ENCODE results near the gene NRL. TPM values are rescaled to one million over a fixed set of nuclear protein-coding genes. Genes with fewer than 3 reads are reported as not detected.

The NRL gene
- total RNA-seq, 1 experiment from 2014 or later = 2.5 TPM

DNA sequence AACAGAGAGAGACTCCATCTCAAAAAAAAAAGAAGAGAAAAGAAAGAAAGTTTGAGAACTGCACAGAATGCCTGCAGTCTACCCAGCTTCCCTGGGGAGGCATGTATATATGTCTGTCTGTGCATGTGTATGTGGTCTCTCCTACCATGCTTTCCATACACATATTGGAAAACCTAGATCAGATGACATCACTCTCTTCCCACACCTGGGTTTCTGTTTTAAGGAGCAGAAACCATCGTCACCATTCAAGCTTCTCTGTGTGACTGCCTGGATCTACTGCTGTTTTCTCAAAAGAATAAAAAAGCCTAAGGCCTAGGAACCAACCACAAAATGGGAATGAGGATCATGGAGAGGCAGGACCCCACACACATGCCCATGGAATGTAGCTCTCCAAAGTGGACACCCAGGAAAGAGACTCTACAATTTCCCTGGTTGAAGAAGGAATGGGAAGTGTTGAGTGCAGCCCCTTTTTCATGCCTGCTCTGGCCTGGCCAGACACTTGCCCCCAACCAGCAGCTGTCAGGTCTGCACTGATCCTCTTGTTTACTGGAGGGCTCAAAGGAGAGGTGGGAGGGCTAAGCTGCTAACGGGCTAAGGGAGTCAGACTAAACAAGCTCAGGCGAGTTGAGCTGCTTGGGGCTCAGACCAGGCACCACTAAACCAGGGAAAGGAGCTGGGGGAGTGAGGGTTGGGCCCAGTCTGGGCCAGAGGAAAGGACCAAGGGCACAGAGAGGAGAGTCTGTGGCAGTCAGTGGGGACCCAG is 28.4 kb downstream of the NRL start:
- Histone ChIP-seq H3K23ac (ENCODE audit: insufficient read length, low read depth, low read length) (no peak overlapping the region), H3K9ac (ENCODE audit: extremely low read depth, insufficient read length, low read length) (no peak overlapping the region), H2BK5ac (ENCODE audit: insufficient read length, low read length) (no peak overlapping the region), H3K9me3 (ENCODE audit: control insufficient read depth, low read depth, low read length) (no peaks in the 10 kb centered on the region), H4K91ac (ENCODE audit: insufficient read length, low read depth, low read length) (no peak overlapping the region), H4K8ac (replicated peaks; ENCODE audit: insufficient read length, low read depth, low read length) (no peak overlapping the region), H3K4me1 (ENCODE audit: insufficient read depth, low read length) (no peaks in the 10 kb centered on the region), H3K4ac (ENCODE audit: low read depth, low read length) (no peak overlapping the region), H2BK20ac (ENCODE audit: low read depth, low read length, poor library complexity, severe bottlenecking) (no peak overlapping the region), H3K79me2 (ENCODE audit: insufficient read depth, low read length) (no peaks in the 10 kb centered on the region), H2AFZ (ENCODE audit: low read length) (no peak overlapping the region), H2BK120ac (ENCODE audit: low read depth, low read length, poor library complexity, severe bottlenecking) (no peak overlapping the region), H4K5ac (ENCODE audit: insufficient read length, low read depth, low read length) (no peak overlapping the region), H2BK12ac (ENCODE audit: insufficient read length, low read depth, low read length) (no peak overlapping the region), H3K27me3 (ENCODE audit: insufficient read depth, low read length) (no peaks in the 10 kb centered on the region; the same call in 1 of the 2 replicates), H3K14ac (ENCODE audit: insufficient read depth, low read length) (no peak overlapping the region; the same call in 1 of the 2 replicates), H2BK15ac (ENCODE audit: low read depth, low read length) (no peak overlapping the region), H3K79me1 (ENCODE audit: insufficient read depth, low read depth, low read length, poor library complexity, severe bottlenecking) (no peaks in the 10 kb centered on the region), H3K18ac (ENCODE audit: insufficient read length, low read depth, low read length) (no peak overlapping the region), H4K20me1 (ENCODE audit: control insufficient read depth, insufficient read depth, insufficient read length) (no peaks in the 10 kb centered on the region), H2AK5ac (ENCODE audit: insufficient read length, low read length) (no peak overlapping the region), H3K4me2 (ENCODE audit: insufficient read depth, insufficient read length, low read length) (no peak overlapping the region), H3K27ac (ENCODE audit: insufficient read length, low read depth, low read length) (no peak overlapping the region), H3K23me2 (ENCODE audit: insufficient read length, low read depth, low read length, poor library complexity, severe bottlenecking) (peaks cover 4% of the 10 kb centered on the region), H3T11ph (ENCODE audit: low read length) (no peak overlapping the region), H3K56ac (ENCODE audit: insufficient read length, low read depth, low read length) (no peak overlapping the region)
- WGBS (ENCODE audit: extremely low coverage, insufficient read length, low lambda C conversion rate) = no CpG with 5 or more reads among the region's 3 CpGs
- H3K27me3 Mint-ChIP-seq (ENCODE audit: low read depth) = peaks cover 24% of the 10 kb centered on the region
- no peaks in the 10 kb centered on the region; a peak in 1 of 7 replicates for H3K36me3 Mint-ChIP-seq (ENCODE audit: insufficient read depth in 1 of 3, low read depth in 3 of 3)
- H3K4me3 Mint-ChIP-seq = no peak overlapping the region
- DNase-seq = no peak
- no peak overlapping the region; a peak in 1 of 7 replicates for H3K27ac Mint-ChIP-seq
- peaks cover 12 to 26% of the 10 kb centered on the region in 2 experiments for H3K4me1 Mint-ChIP-seq
- TF ChIP-seq, protein P1, sequence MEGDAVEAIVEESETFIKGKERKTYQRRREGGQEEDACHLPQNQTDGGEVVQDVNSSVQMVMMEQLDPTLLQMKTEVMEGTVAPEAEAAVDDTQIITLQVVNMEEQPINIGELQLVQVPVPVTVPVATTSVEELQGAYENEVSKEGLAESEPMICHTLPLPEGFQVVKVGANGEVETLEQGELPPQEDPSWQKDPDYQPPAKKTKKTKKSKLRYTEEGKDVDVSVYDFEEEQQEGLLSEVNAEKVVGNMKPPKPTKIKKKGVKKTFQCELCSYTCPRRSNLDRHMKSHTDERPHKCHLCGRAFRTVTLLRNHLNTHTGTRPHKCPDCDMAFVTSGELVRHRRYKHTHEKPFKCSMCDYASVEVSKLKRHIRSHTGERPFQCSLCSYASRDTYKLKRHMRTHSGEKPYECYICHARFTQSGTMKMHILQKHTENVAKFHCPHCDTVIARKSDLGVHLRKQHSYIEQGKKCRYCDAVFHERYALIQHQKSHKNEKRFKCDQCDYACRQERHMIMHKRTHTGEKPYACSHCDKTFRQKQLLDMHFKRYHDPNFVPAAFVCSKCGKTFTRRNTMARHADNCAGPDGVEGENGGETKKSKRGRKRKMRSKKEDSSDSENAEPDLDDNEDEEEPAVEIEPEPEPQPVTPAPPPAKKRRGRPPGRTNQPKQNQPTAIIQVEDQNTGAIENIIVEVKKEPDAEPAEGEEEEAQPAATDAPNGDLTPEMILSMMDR (conservative IDR thresholded peaks at IDR 0.05) = no peak
- H3K9me3 Mint-ChIP-seq = no peaks in the 10 kb centered on the region

Measured in H9 (cell line).